HG02610 (cell line): ENCODE measurements around the gene CBFB.

ENCODE experiments used
- ATAC-seq: cut with Tn5 transposase; IDR thresholded peaks from one replicate; pipeline ENCODE4 v1.9.1; 2021; ENCODE audit warnings: mild to moderate bottlenecking, moderate library complexity; ENCODE audit not compliant: unreplicated experiment

Gene CBFB

DNA sequence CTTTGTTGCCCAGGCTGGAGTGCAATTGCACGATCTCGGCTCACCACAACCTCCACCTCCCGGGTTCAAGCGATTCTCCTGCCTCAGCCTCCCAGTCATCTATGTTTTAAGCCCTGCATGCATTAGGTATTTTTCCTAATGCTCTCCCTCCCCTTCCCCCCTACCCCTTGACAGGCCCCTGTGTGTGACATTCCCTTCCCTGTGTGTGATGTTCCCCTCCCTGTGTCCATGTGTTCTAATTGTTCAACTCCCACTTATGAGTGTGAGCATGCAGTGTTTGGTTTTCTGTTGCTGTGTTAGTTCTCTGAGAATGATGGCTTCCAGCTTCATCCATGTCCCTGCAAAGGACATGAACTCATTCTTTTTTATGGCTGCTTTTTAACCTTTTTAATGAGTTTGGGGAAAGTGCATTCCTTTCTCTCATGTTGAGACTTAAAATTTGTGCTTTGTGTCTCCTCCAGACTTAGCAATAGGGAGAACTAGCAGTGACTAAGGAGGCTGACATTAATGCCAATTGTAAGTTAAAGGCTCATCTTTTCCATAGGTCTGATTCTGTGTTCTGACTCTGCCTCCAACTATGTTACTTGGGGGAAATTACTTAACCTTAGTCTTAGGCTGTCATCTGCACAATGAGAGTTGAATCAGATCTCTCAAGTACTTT is 63.1 kb downstream of the CBFB start:
- ATAC-seq: no peak

DNA sequence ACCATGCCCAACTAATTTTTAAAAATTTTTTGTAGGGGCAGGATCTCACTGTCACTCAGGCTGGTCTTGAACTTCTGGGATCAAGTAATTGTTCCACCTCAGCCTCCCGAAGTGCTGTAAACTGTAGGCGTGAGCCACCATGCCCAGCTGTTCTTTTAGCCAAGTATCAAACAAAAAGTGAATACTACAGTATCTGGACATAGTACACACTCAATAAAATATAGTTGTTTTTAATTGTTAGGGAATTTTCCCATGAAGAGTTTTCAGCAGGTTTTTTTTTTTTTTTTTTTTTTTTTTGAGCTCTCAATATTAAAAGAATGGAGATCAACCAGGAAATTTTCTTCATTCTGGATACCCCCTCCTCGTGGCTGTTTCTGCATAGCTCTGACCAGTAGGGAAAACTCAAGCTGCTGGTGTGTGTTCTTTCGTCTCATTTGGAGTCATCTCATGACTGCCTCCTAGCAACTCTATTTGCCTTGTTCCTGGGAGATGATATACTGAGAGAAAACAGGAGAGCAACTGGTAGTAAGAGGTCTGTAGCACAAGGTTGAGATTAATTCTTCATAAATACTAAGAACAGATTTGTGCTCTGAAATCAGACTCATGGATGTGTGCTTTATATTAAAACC is 64.3 kb downstream of the CBFB start:
- ATAC-seq: no peak

DNA sequence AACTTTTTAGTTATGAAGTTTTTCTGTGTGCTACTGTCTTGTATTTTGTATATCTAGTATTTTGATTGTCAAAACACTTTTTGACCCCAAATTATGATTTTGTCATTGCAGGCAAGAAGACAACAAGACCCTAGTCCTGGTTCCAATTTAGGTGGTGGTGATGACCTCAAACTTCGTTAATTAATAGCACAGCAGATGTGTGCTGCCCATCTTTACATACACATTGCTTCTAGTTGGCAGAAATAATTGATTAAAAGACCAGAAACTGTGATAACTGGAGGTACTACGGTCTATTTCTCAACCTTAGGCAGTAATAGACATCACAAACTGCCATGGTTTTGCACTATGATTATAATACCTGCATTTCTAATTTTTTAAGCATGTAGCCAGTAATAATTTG is 69.7 kb downstream of the CBFB start:
- ATAC-seq: no peak

DNA sequence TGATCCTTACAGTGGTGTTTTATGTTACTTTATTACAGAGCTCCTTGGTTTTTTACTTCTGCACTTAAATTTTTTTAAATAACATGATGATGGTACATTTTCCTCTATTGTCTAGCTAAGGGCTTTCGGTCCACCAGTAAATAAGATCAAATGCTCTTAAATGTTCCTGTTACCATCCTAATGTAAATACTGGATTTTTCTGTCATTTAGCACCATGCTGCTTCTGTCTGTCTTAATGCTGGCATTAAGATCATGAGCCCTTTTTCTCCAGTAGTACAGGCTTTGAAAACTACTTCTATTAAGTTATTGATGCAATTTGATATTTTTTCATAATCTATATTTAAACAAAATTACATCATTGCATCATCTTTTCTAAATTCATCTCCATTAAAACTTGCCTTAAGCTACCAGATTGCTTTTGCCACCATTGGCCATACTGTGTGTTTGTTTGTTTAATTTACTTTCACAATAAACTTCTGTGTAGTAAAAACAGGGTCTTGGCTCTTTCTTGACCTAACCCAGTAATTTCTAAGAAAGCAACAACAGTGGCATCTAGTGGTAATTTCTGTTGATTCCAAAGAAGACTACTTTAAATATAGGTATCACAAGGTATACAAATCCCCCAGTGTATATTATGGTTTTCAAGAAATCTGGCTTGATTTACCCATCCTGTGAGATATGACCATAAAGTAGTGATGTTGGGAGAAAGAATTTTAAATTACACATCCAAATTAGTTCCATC is 71.8 kb downstream of the CBFB start:
- no peak for ATAC-seq

DNA sequence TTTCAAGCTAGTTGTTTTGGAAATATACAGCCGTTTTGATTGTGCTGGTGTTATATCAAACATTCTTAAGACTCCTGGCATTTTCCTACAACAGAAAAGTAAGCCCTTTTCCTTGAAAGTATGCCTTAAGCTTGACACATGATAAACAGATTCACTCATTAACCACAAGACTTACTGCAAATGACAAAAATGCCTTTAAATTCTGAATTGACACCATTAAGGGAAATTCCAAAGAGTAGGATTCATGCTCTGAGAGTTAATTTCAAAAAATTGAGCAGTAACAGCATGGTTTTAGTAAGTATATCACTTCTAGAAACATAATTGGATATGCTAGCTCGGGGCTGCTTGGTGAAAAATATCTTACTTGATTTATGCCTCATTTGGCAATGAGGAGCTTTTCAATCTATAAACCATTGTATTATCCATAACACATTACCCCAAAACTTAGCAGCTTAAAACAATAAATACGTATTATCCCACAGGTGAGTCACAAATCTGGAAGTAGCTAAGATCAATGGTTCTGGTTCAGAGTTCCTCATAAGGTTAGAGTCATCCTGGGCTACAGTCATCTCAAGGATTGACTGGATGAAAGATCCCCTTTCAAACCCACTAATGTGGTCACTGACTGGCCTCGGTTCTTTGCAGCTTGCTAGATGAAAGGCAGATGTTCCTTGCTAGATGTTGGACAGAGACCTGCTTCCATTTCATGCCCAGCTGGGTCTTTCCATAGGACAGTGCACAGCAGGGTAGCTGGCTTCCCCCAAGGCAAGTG is 72.5 kb downstream of the CBFB start:
- ATAC-seq: peak; percentile 75

DNA sequence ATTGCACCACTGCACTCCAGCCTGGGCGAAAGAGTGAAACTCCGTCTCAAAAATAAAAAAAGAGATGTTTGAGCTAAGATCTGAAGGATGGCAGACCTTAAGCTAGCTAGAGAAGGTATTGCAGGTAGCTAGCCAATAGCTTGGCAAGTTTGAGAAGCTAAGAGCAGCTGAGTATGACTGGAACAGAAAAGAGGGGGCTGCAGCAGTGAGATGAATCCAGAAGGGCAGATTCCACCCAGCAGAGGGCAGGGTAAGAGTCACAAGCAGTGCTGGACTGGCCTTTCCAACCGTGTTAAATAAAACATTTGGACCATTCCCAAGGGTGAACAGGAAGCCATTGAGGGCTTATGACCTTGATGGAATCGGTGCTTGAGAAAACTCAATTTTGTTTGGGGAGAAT is 75.1 kb downstream of the CBFB start:
- ATAC-seq: no peak

DNA sequence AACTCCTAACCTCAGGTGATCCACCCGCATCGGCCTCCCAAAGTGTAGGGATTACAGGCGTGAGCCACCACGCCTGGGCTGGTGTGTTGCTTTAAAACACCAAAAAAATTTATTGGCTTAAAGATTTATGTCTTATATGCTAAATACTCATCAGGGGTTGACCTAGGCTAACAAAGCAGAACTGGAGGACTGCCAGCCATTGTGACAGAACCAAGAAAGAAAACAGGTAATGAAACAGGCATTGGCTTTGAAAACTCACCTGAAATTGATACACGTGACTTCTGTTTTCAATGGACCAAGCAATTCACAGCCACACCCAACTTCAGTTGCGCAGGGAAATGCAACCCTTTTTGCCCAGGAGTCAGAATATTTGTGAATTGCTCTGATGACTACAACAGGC is 75.9 kb downstream of the CBFB start:
- ATAC-seq: no peak

DNA sequence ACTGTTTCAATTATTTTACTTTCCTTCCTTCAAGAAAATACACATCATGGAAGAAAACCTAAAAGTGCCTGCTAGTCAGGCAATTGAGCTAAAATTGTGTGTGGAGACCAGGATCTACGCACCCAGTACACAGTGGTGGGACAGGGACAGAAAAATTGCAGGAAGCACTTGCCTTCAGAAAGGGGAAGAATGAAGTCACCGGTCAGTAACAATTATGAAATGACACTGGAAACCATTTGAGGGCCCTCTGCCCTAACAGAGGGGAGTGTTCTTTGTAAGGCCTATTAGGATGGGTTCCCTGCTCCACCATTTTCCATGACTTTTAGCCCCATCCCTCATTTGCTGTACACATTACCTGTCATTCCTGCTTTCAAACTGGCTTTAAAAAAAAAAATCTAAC is 76.3 kb downstream of the CBFB start:
- no peak for ATAC-seq

DNA sequence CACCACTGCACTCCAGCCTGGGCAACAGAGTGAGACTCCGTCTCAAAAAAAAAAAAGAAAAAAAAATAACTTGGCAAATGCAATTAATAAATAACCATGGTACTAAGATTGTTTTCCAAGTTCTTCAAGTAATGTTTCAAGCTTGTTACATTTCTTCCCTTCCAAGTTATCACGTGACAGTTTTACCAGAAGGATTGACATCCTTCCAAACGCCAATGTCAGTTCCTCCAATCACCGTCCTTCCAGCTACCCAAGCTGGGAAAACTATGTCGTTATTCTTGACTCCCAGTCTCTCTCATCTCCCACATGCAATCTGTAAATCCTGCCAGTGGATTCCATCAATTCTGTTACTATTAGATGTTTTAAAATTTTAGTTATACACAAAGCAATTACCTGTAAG is 76.9 kb downstream of the CBFB start:
- no peak for ATAC-seq

DNA sequence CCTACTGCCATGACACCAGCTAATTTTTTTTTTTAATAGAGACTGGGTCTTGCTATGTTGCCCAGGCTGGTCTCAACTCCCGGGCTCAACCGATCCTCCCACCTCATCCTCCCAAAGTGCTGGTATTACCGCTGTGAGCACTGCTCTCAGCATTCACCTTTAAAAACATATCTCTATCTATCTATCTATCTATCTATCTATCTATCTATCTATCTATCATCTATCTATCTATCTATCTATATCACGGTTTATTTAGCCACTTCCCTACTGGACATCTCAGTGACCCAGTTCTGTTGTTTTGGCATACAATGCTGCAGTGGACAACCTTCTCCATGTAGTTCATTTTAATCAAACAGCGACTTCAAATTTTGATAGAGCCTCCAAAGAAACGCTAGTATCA is 79.5 kb downstream of the CBFB start:
- no peak for ATAC-seq

DNA sequence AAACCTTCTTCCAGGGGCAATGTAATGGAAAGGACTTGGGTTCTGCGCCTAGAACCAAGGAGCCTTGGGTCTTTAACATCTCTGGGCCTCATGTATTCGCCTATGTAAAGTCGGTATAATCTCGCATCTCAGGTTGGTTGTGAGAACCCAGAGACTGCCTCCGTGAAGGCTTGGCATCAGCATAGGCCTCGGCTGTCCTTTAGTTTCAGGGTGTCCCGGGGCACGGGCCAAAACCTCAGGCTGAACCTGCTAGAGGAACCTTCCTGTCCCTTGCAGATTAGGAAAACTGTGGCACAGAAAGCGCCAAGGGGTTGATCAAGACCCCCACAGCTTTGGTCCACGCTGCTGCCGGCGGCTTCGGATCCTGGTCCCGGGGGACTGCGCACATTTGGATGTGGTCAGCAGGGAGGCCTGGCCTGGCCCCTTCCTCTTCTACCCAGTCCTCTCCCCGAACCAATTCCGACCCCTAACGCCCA is 80.0 kb downstream of the CBFB start:
- no peak for ATAC-seq

DNA sequence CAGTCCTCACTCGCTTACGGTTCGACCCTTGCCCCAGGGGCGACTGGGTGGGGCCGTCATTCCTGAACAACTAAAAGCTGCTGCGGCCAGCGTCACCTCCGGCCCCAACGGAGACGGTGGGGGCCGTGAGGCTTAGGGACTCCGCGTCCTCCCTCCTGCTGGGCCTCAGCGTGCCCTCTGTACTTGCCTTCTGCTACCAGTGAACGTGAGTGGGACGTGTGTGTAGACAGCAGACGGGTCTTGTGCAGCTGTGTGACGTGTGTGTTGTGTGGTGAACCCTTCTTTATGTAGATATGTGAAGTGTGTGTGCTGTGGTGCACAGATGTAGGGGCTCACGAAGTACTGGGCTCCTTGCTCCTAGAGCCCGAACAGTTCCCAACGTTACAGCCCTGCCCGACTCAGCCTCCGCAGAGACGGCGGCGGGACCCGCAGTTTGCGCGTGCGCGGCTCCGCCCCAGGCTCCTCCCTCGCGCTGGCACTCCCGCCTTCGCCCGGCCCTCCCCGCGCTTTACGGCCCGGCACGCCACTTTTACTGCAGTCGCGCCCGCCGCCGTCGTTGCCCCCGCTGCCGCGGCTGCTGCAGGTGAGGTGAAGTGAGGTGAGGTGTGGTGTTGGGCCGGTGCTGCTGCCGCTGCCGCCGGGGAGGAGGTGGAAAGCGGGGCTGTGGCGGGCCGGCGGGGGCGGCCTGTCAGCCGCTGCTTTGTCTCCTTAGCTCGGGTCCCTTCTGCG is 80.6 kb downstream of the CBFB start, which contains the start of gene PHAF1:
Gene PHAF1 (plus strand): TSS at position 535 of the 729 bp plus-strand sequence. CDS start 235 bp downstream, outside the sequence.
- peak; percentile 79 for ATAC-seq

DNA sequence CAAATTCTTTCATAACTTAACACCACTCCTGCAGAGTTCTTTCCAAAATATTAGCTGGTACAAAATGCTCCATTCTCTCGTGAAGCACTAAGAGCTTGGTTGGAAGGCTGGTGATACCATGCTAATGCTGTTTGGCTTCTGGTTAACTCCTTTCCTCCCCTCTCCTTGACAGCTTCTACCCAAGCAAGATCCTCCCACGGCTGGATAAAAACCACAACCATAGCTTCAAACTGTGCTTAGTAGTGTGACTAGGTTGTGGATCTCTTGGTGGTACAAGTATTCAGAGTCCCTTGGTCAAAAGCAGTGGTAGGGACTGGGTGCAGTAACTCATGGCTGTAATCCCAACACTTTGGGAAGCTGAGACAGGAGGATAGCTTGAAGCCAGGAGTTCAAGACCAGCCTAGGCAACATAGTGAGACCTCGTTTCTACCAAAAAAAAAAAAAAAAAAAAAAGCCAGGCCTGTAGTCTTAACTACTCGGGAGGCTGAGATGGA is 83.0 kb downstream of the CBFB start:
- ATAC-seq: no peak

DNA sequence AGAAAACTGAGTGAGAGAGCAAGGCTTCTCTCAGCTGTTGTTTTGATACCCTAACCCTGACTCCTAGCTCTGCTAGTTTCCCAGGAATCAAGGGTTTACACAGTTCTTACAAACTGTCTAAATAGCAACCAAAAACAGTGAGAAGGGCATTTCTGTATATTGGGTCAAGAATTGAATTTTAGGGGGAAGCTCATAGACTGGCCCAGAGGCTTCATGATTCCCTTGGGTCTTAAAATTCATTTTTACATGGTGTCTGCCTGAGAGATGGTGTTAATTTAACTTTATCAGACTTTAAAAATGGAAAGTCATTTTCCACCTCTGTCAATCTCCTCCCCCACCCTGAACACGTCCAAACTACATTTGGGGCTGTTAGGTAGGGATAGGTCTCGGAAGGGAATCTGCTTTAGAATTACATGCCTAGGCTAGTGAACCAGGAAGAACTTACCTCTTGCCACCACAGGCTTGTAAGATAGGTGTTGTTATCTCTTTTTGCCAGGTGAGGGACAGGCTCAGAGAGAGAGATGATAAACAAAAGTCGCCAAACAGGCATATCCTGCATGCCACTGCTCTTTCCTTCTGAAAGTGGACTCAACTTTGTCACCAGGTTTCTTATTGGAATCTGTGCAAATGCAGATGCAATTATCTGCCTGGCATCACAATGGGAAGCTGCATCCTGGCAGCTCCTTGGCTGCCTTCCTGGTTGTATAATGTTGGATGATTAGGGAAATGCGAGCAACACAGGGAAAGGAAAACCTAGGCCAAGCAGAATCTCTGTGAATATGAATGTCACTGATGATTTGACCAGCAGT is 83.8 kb downstream of the CBFB start:
- ATAC-seq: no peak

DNA sequence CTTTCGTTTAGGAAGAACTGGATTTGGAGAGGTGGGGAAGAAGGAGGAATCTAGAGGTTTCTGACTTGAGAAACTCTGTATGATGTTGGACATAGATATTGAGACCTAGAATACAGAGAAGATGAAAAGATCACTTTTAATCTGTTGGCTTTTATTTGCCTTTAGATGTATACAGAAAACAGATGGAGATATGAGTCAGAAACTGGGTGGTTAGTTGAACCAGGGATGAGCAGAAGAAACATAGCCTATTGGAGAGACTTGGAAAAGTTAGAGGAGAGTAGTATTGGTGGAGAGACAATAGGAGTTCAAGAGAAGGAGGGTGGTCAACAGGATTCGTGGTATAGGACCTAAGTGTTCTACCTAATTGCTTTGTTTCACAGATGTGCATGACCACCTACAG is 85.8 kb downstream of the CBFB start:
- ATAC-seq: no peak

DNA sequence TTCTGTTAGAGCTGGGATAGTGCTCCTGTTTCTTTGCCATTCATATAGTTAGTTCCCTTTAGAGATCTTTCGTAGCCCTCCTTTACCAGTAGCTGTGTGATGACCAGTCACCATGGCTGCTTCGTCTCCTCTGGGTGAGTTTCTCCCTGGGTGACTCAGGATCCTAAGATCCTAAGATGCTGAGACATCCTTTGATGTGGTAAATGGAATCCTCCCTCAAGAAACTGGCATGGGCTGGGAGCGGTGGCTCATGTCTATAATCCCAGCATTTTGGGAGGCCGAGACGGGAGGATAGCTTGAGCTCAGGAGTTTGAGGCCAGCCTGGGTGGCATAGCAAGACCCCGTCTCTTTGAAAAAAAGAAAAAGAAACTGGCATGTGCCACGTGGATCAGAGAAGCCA is 86.7 kb downstream of the CBFB start:
- ATAC-seq: no peak

DNA sequence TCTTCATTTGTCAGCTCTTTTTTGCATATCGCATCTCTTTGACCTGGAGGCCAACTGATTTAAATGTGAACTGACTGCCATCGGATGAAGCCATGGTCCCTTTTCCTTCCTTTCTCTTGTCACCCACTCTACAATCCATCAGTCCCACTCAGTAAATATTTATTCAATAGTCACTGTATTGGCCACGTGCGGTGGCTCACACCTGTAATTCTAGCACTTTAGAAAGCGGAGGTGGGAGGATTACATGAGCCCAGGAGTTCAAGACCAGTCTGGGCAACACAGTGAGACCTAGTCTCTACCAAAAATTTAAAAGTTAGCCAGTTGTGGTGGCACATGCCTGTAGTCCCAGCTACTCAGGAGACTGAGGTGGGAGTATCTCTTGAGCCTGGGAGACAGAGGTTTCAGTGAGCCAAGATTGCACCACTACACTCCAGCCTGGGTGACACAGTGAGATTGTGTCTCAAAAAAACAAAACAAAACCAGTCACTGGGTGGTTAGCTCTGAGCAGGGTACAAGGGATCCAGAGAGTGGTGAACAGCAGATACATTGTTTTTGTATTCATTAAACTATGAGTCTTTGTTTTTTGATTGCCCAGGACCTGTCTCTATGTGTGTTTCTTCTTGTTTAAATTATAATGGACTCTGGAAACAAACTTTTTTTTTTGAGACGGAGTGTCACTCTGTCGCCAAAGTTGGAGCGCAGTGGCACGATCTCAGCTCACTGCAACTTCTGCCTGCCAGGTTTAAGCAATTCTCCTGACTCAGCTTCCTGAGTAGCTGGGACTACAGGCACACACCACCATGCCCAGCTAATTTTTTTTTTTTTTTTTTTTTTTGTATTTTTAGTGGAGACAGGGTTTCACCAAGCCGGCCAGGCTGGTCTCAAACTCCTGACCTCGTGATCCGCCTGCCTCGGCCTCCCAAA is 87.7 kb downstream of the CBFB start:
- no peak for ATAC-seq

DNA sequence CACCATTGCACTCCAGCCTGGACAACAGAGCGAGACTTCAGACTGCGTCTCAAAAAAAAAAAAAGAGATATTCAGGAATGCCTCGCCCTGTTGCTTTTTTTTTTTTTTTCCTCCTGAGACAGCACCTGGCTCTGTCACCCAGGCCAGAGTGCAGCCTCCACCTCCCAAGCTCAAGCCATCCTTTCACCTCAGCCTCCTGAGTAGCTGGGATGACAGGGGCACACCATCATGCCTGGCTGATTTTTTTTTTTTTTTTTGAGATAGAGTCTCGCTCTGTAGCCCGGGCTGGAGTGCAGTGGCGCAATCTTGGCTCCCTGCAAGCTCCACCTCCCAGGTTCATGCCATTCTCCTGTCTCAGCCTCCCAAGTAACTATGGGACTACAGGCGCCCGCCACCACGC is 88.8 kb downstream of the CBFB start:
- no peak for ATAC-seq

DNA sequence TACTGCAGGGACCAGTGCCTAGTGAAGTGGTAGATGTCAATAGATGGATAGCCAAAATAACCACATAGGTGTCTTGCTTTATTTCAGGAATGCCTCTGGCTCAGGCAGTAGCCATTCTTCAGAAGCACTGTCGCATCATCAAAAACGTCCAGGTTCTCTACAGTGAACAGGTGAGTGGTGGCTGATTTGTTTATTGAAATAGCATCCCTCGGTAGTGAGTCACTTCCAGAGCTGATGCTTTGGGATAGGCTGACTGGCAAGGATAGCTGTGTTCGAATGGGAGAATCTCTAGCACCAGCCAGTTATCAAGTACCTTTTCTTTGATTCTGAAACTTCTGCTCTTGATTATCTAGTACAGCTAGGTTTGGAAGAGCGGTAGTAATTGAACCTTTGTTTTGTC is 91.1 kb downstream of the CBFB start:
- no peak for ATAC-seq
